CD14-positive monocyte (primary cell): Measurements from ENCODE around the gene PDE11A. TPM values are rescaled to one million over a fixed set of nuclear protein-coding genes. Genes with fewer than 3 reads are reported as not detected.

ENCODE experiments used
- DNase-seq, 3 donors: peaks; one replicate each; pipeline ENCODE4 v3.0.0-alpha.2; 2011 to 2022
- H2AFZ ChIP-seq: 2 replicates; pipeline ENCODE4 v1.6.0; 2012; ENCODE audit warnings: mild to moderate bottlenecking, low read depth, low read length, inconsistent platforms; ENCODE audit not compliant: insufficient read depth, poor library complexity, severe bottlenecking
- H3K27ac ChIP-seq, 2 donors: 1 replicate in 1 of 2; 2 replicates in 1 of 2; pipeline ENCODE4 v1.5.1; 2012 to 2013; ENCODE audit warnings: low read length in 2 of 2, control low read depth in 1 of 2, inconsistent platforms in 1 of 2, low read depth in 1 of 2, mild to moderate bottlenecking in 1 of 2
- H3K27me3 ChIP-seq, 2 donors: one replicate each; pipeline versions ENCODE4 v1.6.0 to v1.6.1; 2011 to 2013; ENCODE audit warnings: low read length in 2 of 2; ENCODE audit not compliant: control insufficient read depth in 2 of 2, insufficient read depth in 2 of 2
- H3K36me3 ChIP-seq, 2 donors: replicated peaks in 1 of 2; 1 replicate in 1 of 2; 2 replicates in 1 of 2; pipeline versions ENCODE4 v1.5.1 to v1.6.1; 2012 to 2013; ENCODE audit warnings: low read length in 2 of 2, control low read depth in 1 of 2, inconsistent platforms in 1 of 2, mild to moderate bottlenecking in 1 of 2; ENCODE audit not compliant: insufficient read depth in 2 of 2, control insufficient read depth in 1 of 2
- H3K4me1 ChIP-seq, 2 donors: 1 replicate in 1 of 2; 2 replicates in 1 of 2; pipeline versions ENCODE4 v1.5.1 to v1.6.1; 2012 to 2013; ENCODE audit warnings: low read length in 2 of 2, control low read depth in 1 of 2, inconsistent platforms in 1 of 2, mild to moderate bottlenecking in 1 of 2, moderate library complexity in 1 of 2; ENCODE audit not compliant: insufficient read depth in 2 of 2, control insufficient read depth in 1 of 2
- H3K4me2 ChIP-seq: replicated peaks from 2 replicates; pipeline ENCODE3; 2012; ENCODE audit warnings: low read length, moderate library complexity, mild to moderate bottlenecking; ENCODE audit not compliant: poor library complexity, severe bottlenecking; ENCODE audit errors: extremely low read depth
- H3K4me3 ChIP-seq, 3 experiments: fragments of 200-600 bp in 1 of 3; sonication (generic) in 1 of 3; replicated peaks in 1 of 3; 1 replicate in 2 of 3; 2 replicates in 1 of 3; pipeline ENCODE4 v1.5.1; 2011 to 2013; ENCODE audit warnings: low read length in 3 of 3, mild to moderate bottlenecking in 3 of 3, control low read depth in 2 of 3, low read depth in 2 of 3, inconsistent platforms in 1 of 3, moderate library complexity in 1 of 3
- H3K79me2 ChIP-seq: 2 replicates; pipeline ENCODE4 v1.6.0; 2012; ENCODE audit warnings: mild to moderate bottlenecking, control low read depth, inconsistent platforms, low read length, moderate library complexity; ENCODE audit not compliant: insufficient read depth
- H3K9ac ChIP-seq: 2 replicates; pipeline ENCODE4 v1.6.0; 2017; ENCODE audit warnings: low read length, mild to moderate bottlenecking; ENCODE audit not compliant: insufficient read depth, poor library complexity, severe bottlenecking
- H3K9me3 ChIP-seq, 2 donors: replicated peaks in 1 of 2; 1 replicate in 1 of 2; 2 replicates in 1 of 2; pipeline versions ENCODE4 v1.5.1 to v1.6.1; 2012 to 2013; ENCODE audit warnings: low read length in 2 of 2, control low read depth in 1 of 2; ENCODE audit not compliant: control insufficient read depth in 1 of 2, insufficient read depth in 1 of 2
- H4K20me1 ChIP-seq: 2 replicates; pipeline ENCODE4 v1.6.0; 2012; ENCODE audit warnings: mild to moderate bottlenecking, low read length, control low read depth, moderate library complexity; ENCODE audit not compliant: insufficient read depth
- H3K27ac Mint-ChIP-seq, 7 donors: one replicate each; pipeline ENCODE4 v1.8.0; 2020; ENCODE audit warnings: mild to moderate bottlenecking in 7 of 7, mixed read lengths in 7 of 7, moderate library complexity in 6 of 7, inconsistent platforms in 2 of 7
- H3K27me3 Mint-ChIP-seq, 3 donors: one replicate each; pipeline ENCODE4 v1.8.0; 2021 to 2022; ENCODE audit warnings: low read depth in 3 of 3, mild to moderate bottlenecking in 3 of 3, mixed read lengths in 3 of 3, moderate library complexity in 3 of 3, inconsistent platforms in 1 of 3
- H3K36me3 Mint-ChIP-seq, 2 donors: one replicate each; pipeline ENCODE4 v1.8.0; 2020; ENCODE audit warnings: mixed read lengths in 2 of 2, inconsistent platforms in 1 of 2, mild to moderate bottlenecking in 1 of 2
- H3K4me1 Mint-ChIP-seq: one replicate; pipeline ENCODE4 v1.8.0; 2020; ENCODE audit warnings: mild to moderate bottlenecking, mixed read lengths
- H3K4me3 Mint-ChIP-seq, 2 donors: one replicate each; pipeline ENCODE4 v1.8.0; 2020; ENCODE audit warnings: mild to moderate bottlenecking in 2 of 2, mixed read lengths in 2 of 2, moderate library complexity in 1 of 2
- H3K9me3 Mint-ChIP-seq, 7 donors: one replicate each; pipeline ENCODE4 v1.8.0; 2020 to 2022; ENCODE audit warnings: mixed read lengths in 7 of 7, mild to moderate bottlenecking in 6 of 7, moderate library complexity in 6 of 7, inconsistent platforms in 2 of 7
- whole genome bisulfite sequencing: methylation state at CpG from one replicate; pipeline ENCODE4 v1.1.5; 2013; ENCODE audit warnings: missing lambda C conversion rate; ENCODE audit not compliant: insufficient coverage; 5-methylcytosine and 5-hydroxymethylcytosine counted together
- intact Hi-C, 2 donors: fragments of 100-400 bp; cut with micrococcal nuclease; formaldehyde crosslinking; loops; one replicate each; pipeline versions ENCODE4 v1.15.0 to v1.15.1; 2023
- polyA plus RNA-seq, 3 donors: library from polyadenylated mRNA; depleted of rRNA in 1 of 3; unstranded in 2 of 3; stranded (reverse) in 1 of 3; fragments of 300-500 nt in 2 of 3; fragments of >200 nt in 1 of 3; fragmentation: Illumina TruSeq in 2 of 3; gene quantifications; 1 replicate in 2 of 3; 2 replicates in 1 of 3; pipeline ENCODE4 v1.2.3, GENCODE V29; 2012 to 2021
- TF ChIP-seq, protein P1 (sequence below): fragments of 200-600 bp; IDR thresholded peaks from one replicate; pipeline ENCODE4 v1.8.0; 2022; ENCODE audit warnings: antibody characterized with exemption, mild to moderate bottlenecking

PDE11A gene
- polyA plus RNA-seq, 3 donors = not detected

- no peaks in the 10 kb centered on the region for H4K20me1 ChIP-seq
- no peaks in the 10 kb centered on the region for H3K27me3 ChIP-seq
- H3K9me3 ChIP-seq = no peaks in the 10 kb centered on the region
- no peak overlapping the region for H3K4me3 Mint-ChIP-seq
- no peak overlapping the region for H3K27ac ChIP-seq
- H3K4me1 ChIP-seq = no peaks in the 10 kb centered on the region
- intact Hi-C loops = no loop called here
- H3K9ac ChIP-seq = no peak overlapping the region
- H3K27ac Mint-ChIP-seq = no peak overlapping the region
- no peaks in the 10 kb centered on the region for H3K36me3 Mint-ChIP-seq
- H3K4me3 ChIP-seq = no peak overlapping the region
- TF ChIP-seq, protein P1, sequence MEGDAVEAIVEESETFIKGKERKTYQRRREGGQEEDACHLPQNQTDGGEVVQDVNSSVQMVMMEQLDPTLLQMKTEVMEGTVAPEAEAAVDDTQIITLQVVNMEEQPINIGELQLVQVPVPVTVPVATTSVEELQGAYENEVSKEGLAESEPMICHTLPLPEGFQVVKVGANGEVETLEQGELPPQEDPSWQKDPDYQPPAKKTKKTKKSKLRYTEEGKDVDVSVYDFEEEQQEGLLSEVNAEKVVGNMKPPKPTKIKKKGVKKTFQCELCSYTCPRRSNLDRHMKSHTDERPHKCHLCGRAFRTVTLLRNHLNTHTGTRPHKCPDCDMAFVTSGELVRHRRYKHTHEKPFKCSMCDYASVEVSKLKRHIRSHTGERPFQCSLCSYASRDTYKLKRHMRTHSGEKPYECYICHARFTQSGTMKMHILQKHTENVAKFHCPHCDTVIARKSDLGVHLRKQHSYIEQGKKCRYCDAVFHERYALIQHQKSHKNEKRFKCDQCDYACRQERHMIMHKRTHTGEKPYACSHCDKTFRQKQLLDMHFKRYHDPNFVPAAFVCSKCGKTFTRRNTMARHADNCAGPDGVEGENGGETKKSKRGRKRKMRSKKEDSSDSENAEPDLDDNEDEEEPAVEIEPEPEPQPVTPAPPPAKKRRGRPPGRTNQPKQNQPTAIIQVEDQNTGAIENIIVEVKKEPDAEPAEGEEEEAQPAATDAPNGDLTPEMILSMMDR = no peak
- peaks cover 0 to 7% (median 3%) of the 10 kb centered on the region in 3 donors for H3K27me3 Mint-ChIP-seq
- no peaks in the 10 kb centered on the region for H3K79me2 ChIP-seq
- 100% methylated on average over 1 of the region's 1 CpG for WGBS
- peaks cover 0 to 2% (median 0%) of the 10 kb centered on the region in 7 donors for H3K9me3 Mint-ChIP-seq
- no peaks in the 10 kb centered on the region for H3K36me3 ChIP-seq
- no peak for DNase-seq
- no peaks in the 10 kb centered on the region for H3K4me1 Mint-ChIP-seq
- H2AFZ ChIP-seq = no peak overlapping the region
- no peak overlapping the region for H3K4me2 ChIP-seq
Measured at GRCh38 chr2:177577075-177577474, 495.5 kb downstream of the PDE11A start.

GRCh38 chr2:177575358-177575757, 497.2 kb downstream of the PDE11A start:
- Histone ChIP-seq H3K4me3 (no peak overlapping the region), H3K4me2 (no peak overlapping the region), H4K20me1 (no peaks in the 10 kb centered on the region), H3K9me3 (no peaks in the 10 kb centered on the region), H3K79me2 (no peaks in the 10 kb centered on the region), H3K27ac (no peak overlapping the region), H3K36me3 (no peaks in the 10 kb centered on the region), H3K4me1 (no peaks in the 10 kb centered on the region), H3K27me3 (no peaks in the 10 kb centered on the region), H2AFZ (no peak overlapping the region), H3K9ac (no peak overlapping the region)
- H3K27me3 Mint-ChIP-seq = peaks cover 0 to 5% (median 3%) of the 10 kb centered on the region in 3 donors
- TF ChIP-seq, protein P1 = no peak
- no peak for DNase-seq
- H3K36me3 Mint-ChIP-seq = no peaks in the 10 kb centered on the region
- H3K4me1 Mint-ChIP-seq = no peaks in the 10 kb centered on the region
- H3K9me3 Mint-ChIP-seq = peaks cover 0 to 2% (median 0%) of the 10 kb centered on the region in 7 donors
- intact Hi-C loops = no loop called here
- H3K4me3 Mint-ChIP-seq = no peak overlapping the region
- H3K27ac Mint-ChIP-seq = no peak overlapping the region
- 100% methylated on average over 1 of the region's 2 CpGs for WGBS
